GM18868 (cell line): ENCODE measurements around the gene ZNRF1.

Experiments
- ATAC-seq: cut with Tn5 transposase; IDR thresholded peaks from one replicate; pipeline ENCODE4 v1.9.1; 2021; ENCODE audit warnings: mild to moderate bottlenecking, moderate library complexity; ENCODE audit not compliant: unreplicated experiment

The ZNRF1 gene

GRCh38 chr16:75138636-75139035, 139.8 kb downstream of the ZNRF1 start:
- no peak for ATAC-seq

GRCh38 chr16:75139498-75139897, 140.7 kb downstream of the ZNRF1 start:
- no peak for ATAC-seq

- no peak for ATAC-seq
These were observed 145.1 kb downstream of the ZNRF1 start for GRCh38 chr16:75143941-75144340.

GRCh38 chr16:75147968-75148310, 149.1 kb downstream of the ZNRF1 start:
- ATAC-seq = no peak

- peak; percentile 84 for ATAC-seq
These were observed 149.7 kb downstream of the ZNRF1 start, which contains the start of gene ZFP1 for GRCh38 chr16:75148311-75149195. TSS of gene ZFP1 (plus strand) at chr16:75148524. CDS start at chr16:75152952, 4,428 bp downstream.

GRCh38 chr16:75151798-75152197, 153.0 kb downstream of the ZNRF1 start:
- ATAC-seq = no peak

GRCh38 chr16:75152635-75153034, 153.8 kb downstream of the ZNRF1 start:
- ATAC-seq = peak; percentile 28

- no peak for ATAC-seq
These were observed 161.6 kb downstream of the ZNRF1 start for GRCh38 chr16:75160386-75160785.
